Peyer's patch (tissue), 4 donors: ENCODE measurements around the gene CDK12.

ENCODE experiments used
- CTCF ChIP-seq, 6 experiments: fragments of 450-650 bp in 4 of 6; fragments of 200-600 bp in 2 of 6; sonication (generic) in 1 of 6; IDR thresholded peaks; one replicate each; pipeline ENCODE4 v1.5.1; 2017 to 2019; ENCODE audit warnings: antibody characterized with exemption in 6 of 6, mild to moderate bottlenecking in 3 of 6, moderate library complexity in 1 of 6
- POLR2A ChIP-seq, 2 donors: fragments of 450-650 bp; IDR thresholded peaks; one replicate each; pipeline ENCODE4 v1.5.1; 2017; ENCODE audit warnings: antibody characterized with exemption in 2 of 2, mild to moderate bottlenecking in 2 of 2, moderate library complexity in 2 of 2

DNA sequence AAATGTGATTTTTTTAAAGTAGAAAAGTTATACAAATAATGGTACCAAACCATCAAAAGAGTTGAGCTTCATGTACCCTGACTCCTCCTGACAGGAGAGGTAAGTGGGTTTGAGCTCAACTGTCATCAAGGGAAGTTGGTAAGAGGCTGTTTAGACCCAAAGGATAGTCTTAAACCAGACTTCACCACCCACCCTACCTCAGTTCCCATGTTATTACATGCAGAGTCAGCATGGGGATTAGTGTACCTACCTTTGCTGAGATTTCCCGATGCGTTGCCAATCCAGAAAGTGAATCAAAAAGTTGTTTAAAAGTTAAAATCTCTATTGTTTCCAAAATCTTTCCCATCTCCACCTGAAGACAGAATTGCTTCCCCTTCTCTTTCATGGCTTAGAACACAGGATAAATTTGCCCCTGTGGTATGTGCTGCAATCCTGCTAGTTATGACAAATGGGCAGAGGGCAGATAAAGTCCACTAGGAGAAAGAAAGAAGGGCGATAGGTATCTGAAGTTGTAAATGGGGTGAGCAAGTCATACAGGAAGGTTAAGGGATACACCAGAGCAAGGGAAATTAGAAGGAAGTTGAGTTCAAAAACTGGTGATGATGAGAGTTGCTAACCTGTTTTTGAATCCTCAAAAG lies 73.6 kb downstream of the CDK12 start:
- no peak for TF ChIP-seq POLR2A (IDR thresholded peaks at IDR 0.05)
- no peak for TF ChIP-seq CTCF (IDR thresholded peaks at IDR 0.05)
